Measurements from ENCODE around the gene PIK3C3. TPM values are rescaled to one million over a fixed set of nuclear protein-coding genes. Genes with fewer than 3 reads are reported as not detected.
"Not testable (repeated sequence)": the region's sequence is repeated elsewhere in the genome, so short reads cannot be mapped to it uniquely, and the experiment has no call there.

The PIK3C3 gene
- total RNA-seq, 6 experiments from 2014 or later, result 15.2 to 27.2 (median 19.6) TPM

DNA sequence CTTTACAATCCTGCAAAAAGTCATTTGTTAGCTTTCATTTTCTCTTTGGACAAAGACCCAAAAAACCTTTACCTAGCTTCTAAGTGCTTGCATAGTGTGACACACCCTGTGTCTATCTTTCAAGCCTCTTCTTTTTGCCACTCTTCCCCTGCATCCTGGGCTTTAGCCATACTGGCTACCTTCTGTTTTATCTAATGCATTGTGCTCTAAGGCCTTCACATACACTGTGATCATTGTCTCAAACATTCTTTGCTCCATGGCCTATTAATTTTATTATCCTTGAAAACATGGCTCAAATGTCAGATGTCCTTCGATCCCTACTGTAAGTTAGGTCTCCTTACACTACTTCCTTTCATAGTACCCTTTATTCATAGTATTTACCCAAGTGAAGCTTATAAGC lies 84.4 kb downstream of the PIK3C3 start:
- intact Hi-C loops (cut with DNase I), result no loop called here

DNA sequence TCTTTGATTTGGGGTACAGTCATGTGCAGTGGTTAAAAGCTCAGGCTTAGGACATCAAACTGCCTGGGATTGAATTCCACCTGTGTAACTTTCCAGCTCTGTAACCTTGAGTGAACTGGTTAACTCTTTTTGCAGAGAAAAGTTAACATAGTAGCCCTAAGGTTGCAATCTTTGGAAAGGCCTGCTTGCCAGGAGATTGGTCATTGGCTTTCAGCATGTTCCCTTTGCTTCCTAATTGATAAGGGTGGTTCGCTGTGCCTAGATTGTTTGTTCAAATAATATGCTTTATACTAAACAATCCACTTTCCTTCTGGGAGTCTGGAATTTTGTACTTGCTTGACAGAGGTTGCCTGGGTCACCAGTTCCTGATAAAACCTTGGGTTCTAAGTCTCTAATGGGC lies 86.8 kb downstream of the PIK3C3 start:
- no peak for ATAC-seq
- no peaks in the 10 kb centered on the region for H3K27me3 ChIP-seq
- intact Hi-C loops (cut with DNase I), result no loop called here
- WGBS (ENCODE audit: insufficient coverage, low coverage, low lambda C conversion rate, missing lambda C conversion rate), result 14% methylated on average over 1 of the region's 1 CpG
- peaks cover 0 to 30% (median under 1%) of the 10 kb centered on the region in 4 donors for H3K36me3 ChIP-seq
- H3K9me3 ChIP-seq, result no peaks in the 10 kb centered on the region
- no peaks in the 10 kb centered on the region for H3K4me1 ChIP-seq
- H3K4me3 ChIP-seq, result no peak overlapping the region
- TF ChIP-seq, protein P1, sequence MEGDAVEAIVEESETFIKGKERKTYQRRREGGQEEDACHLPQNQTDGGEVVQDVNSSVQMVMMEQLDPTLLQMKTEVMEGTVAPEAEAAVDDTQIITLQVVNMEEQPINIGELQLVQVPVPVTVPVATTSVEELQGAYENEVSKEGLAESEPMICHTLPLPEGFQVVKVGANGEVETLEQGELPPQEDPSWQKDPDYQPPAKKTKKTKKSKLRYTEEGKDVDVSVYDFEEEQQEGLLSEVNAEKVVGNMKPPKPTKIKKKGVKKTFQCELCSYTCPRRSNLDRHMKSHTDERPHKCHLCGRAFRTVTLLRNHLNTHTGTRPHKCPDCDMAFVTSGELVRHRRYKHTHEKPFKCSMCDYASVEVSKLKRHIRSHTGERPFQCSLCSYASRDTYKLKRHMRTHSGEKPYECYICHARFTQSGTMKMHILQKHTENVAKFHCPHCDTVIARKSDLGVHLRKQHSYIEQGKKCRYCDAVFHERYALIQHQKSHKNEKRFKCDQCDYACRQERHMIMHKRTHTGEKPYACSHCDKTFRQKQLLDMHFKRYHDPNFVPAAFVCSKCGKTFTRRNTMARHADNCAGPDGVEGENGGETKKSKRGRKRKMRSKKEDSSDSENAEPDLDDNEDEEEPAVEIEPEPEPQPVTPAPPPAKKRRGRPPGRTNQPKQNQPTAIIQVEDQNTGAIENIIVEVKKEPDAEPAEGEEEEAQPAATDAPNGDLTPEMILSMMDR (IDR thresholded peaks at IDR 0.05), result no peak
- TF ChIP-seq POLR2A (IDR thresholded peaks at IDR 0.05), result no peak
- DNase-seq, result no peak
- no peak overlapping the region for H3K27ac ChIP-seq

More for the DNA sequence above, 84.4 kb downstream of the PIK3C3 start:
- Histone ChIP-seq H3K27ac (no peak overlapping the region), H3K27me3 (no peaks in the 10 kb centered on the region), H3K4me1 (no peaks in the 10 kb centered on the region), H3K9me3 (no peaks in the 10 kb centered on the region), H3K4me3 (no peak overlapping the region), H3K36me3 (peaks cover 0 to 33% (median 0%) of the 10 kb centered on the region in 4 donors)
- TF ChIP-seq, protein P1 (IDR thresholded peaks at IDR 0.05), result no peak
- no peak for TF ChIP-seq POLR2A (IDR thresholded peaks at IDR 0.05)
- ATAC-seq, result no peak
- DNase-seq, result no peak
- 89% methylated on average over 1 of the region's 1 CpG for WGBS (ENCODE audit: insufficient coverage, low coverage, low lambda C conversion rate, missing lambda C conversion rate)

DNA sequence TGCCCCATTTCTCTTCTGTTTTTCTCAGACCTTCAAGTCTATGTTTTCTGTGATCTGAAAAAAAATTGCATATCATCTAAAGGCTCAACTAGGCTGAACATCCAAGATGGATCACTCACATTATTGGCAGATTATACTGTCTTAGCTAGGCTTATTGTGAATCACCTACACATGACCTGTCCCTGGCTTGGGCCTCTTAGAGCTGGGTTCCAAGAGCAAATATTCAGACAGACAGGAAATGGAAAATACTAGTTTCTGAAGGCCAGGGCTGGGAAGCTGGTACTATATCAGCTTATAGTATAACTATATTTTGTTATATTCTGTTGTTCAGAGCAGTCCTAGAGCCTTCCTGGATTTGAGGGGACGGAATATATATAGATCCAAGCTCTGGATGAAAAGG lies 90.3 kb downstream of the PIK3C3 start:
- Histone ChIP-seq H3K36me3 (peaks cover 0 to 19% (median 4%) of the 10 kb centered on the region in 4 donors), H3K27me3 (no peaks in the 10 kb centered on the region), H3K27ac (no peak overlapping the region), H3K4me1 (no peaks in the 10 kb centered on the region), H3K9me3 (no peaks in the 10 kb centered on the region), H3K4me3 (no peak overlapping the region)
- DNase-seq (no peak), ATAC-seq (no peak)
- intact Hi-C loops (cut with DNase I), result no loop called here
- TF ChIP-seq POLR2A (IDR thresholded peaks at IDR 0.05), result no peak
- TF ChIP-seq, protein P1 (IDR thresholded peaks at IDR 0.05), result no peak
- WGBS (ENCODE audit: insufficient coverage, low coverage, low lambda C conversion rate, missing lambda C conversion rate), result 88% methylated on average over 1 of the region's 1 CpG

DNA sequence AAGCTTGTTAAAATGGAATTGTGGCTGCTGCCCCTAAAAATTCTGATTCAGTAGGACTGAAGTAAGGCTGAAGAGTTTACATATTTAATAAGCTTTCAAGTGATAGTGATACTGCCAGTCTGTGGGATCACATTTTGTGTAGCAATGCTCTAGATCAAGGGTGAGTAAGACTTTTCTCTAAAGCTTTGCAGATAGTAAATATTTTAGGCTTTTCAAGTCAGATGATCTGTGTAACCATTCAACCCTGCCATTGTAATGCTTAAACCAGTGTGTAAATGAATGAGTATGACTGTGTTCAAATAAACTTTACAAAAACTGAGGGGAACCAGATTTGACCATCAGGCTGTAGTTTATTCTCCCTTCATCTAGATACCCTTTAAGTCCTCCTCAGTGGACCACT lies 92.7 kb downstream of the PIK3C3 start:
- DNase-seq, result no peak
- Histone ChIP-seq H3K4me1 (no peaks in the 10 kb centered on the region), H3K27me3 (no peaks in the 10 kb centered on the region), H3K9me3 (no peaks in the 10 kb centered on the region), H3K4me3 (no peak overlapping the region), H3K27ac (no peak overlapping the region), H3K36me3 (peaks cover 0 to 10% (median 4%) of the 10 kb centered on the region in 4 donors)
- TF ChIP-seq, protein P1 (IDR thresholded peaks at IDR 0.05), result no peak
- TF ChIP-seq POLR2A (IDR thresholded peaks at IDR 0.05), result no peak
- intact Hi-C loops (cut with DNase I), result no loop called here
- peak in 2 of 4 donors; percentile 12 to 33 for ATAC-seq

DNA sequence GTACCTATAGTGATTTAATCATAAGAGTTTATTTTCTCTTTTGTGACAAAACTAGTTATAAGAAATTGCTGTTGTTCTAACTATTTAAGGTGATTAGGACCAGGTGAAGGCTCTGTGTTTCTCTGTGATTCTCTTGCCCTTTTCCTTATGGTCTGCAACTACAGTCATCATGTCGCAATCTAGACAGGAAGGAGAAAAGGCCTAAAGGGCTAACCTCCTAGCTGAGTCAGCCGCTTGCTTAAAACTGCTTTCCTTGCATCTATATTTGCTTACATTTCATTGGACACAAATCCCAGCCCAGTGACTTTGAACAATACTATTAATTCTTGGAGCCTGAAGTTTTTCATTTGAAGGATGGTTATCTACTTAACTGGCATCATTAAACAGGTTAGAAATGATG lies 93.1 kb downstream of the PIK3C3 start:
- no peaks in the 10 kb centered on the region for H3K9me3 ChIP-seq
- H3K36me3 ChIP-seq, result peaks cover 0 to 10% (median 4%) of the 10 kb centered on the region in 4 donors
- H3K4me1 ChIP-seq, result no peaks in the 10 kb centered on the region
- ATAC-seq (peak; percentile 50 to 91 (median 66)), DNase-seq (no peak)
- H3K27ac ChIP-seq, result no peak overlapping the region
- H3K4me3 ChIP-seq, result no peak overlapping the region
- TF ChIP-seq, protein P1 (IDR thresholded peaks at IDR 0.05), result no peak
- TF ChIP-seq POLR2A (IDR thresholded peaks at IDR 0.05), result no peak
- whole genome bisulfite sequencing (ENCODE audit: insufficient coverage, low coverage, low lambda C conversion rate, missing lambda C conversion rate), result 57% methylated on average over 2 of the region's 2 CpGs
- H3K27me3 ChIP-seq, result no peaks in the 10 kb centered on the region
- intact Hi-C loops (cut with DNase I), result no loop called here

DNA sequence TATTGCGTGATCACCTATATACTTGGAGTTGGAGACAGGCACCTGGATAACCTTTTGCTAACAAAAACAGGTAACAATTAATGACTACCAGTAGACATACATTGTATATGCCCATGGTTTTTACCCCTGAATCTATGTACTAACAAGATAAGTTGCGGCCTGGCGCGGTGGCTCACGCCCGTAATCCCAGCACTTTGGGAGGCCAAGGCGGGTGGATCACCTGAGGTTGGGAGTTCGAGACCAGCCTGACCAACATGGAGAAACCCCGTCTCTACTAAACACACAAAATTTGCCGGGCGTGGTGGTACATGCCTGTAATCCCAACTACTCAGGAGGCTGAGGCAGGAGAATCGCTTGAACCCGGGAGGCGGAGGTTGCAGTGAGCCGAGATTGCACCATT lies 94.5 kb downstream of the PIK3C3 start:
- H3K4me3 ChIP-seq; intact Hi-C loops (cut with DNase I); H3K9me3 ChIP-seq; H3K4me1 ChIP-seq; DNase-seq; ATAC-seq; H3K27me3 ChIP-seq; H3K27ac ChIP-seq; H3K36me3 ChIP-seq: not testable (repeated sequence)
- 90% methylated on average over 10 of the region's 15 CpGs for WGBS (ENCODE audit: insufficient coverage, low coverage, low lambda C conversion rate, missing lambda C conversion rate)

Data from right lobe of liver (tissue), 6 donors.